T-helper 1 cell (primary cell): Measurements from ENCODE around the gene MVK.

Experiments used
- DNase-seq, 5 donors: peaks; one replicate each; pipeline ENCODE4 v3.0.0-alpha.2; 2012 to 2020

MVK gene

GRCh38 chr12:109567296-109567695 is 6.3 kb upstream of the MVK start:
- no peak for DNase-seq

- DNase-seq = no peak
Measured at GRCh38 chr12:109567967-109568366, 5.6 kb upstream of the MVK start.

- DNase-seq = no peak
Measured at GRCh38 chr12:109568486-109568885, 5.1 kb upstream of the MVK start.

- no peak for DNase-seq
Measured at GRCh38 chr12:109571773-109572505, 1.7 kb upstream of the MVK start.

GRCh38 chr12:109572506-109572845 is 1.1 kb upstream of the MVK start:
- no peak for DNase-seq

- no peak for DNase-seq
Measured at GRCh38 chr12:109573914-109574244, 285 bp downstream of the MVK start.

- no peak for DNase-seq
Measured at GRCh38 chr12:109575683-109576082, 2.1 kb downstream of the MVK start.

GRCh38 chr12:109577311-109577710 is 3.7 kb downstream of the MVK start:
- DNase-seq = no peak

- no peak for DNase-seq
Measured at GRCh38 chr12:109578330-109578927, 4.8 kb downstream of the MVK start.

- no peak for DNase-seq
Measured at GRCh38 chr12:109579639-109580038, 6.0 kb downstream of the MVK start.

- DNase-seq = no peak
Measured at GRCh38 chr12:109580272-109580671, 6.7 kb downstream of the MVK start.

- no peak for DNase-seq
Measured at GRCh38 chr12:109580684-109581333, 7.2 kb downstream of the MVK start.

- no peak for DNase-seq
Measured at GRCh38 chr12:109581334-109581691, 7.7 kb downstream of the MVK start.

GRCh38 chr12:109581856-109582255 is 8.3 kb downstream of the MVK start:
- no peak for DNase-seq

GRCh38 chr12:109582636-109583035 is 9.0 kb downstream of the MVK start:
- no peak for DNase-seq

GRCh38 chr12:109583733-109584132 is 10.1 kb downstream of the MVK start:
- no peak for DNase-seq

GRCh38 chr12:109586385-109587296 is 13.0 kb downstream of the MVK start:
- DNase-seq = no peak

GRCh38 chr12:109587921-109588320 is 14.3 kb downstream of the MVK start:
- no peak for DNase-seq

- DNase-seq = no peak
Measured at GRCh38 chr12:109588461-109589239, 15.1 kb downstream of the MVK start.

GRCh38 chr12:109589240-109589590 is 15.6 kb downstream of the MVK start:
- DNase-seq = no peak

GRCh38 chr12:109589691-109590245 is 16.2 kb downstream of the MVK start:
- no peak for DNase-seq

GRCh38 chr12:109590566-109590965 is 17.0 kb downstream of the MVK start:
- DNase-seq = no peak
